K562 (cell line): ENCODE measurements around the gene PDPK1. TPM values are rescaled to one million over a fixed set of nuclear protein-coding genes. Genes with fewer than 3 reads are reported as not detected.

Experiments used
- ARNT ChIP-seq, 2 experiments: fragments of 450-650 bp; IDR thresholded peaks; 2 replicates each; pipeline ENCODE4 v1.6.1; 2016; ENCODE audit warnings: mild to moderate bottlenecking in 1 of 2
- CAMTA2 ChIP-seq: fragments of 250-450 bp; sonication (Bioruptor Pico); conservative IDR thresholded peaks from 2 replicates; pipeline ENCODE4 v1.5.1; 2022
- GTF2E2 ChIP-seq: fragments of 200-800 bp; sonication (Bioruptor generic); IDR thresholded peaks from 2 replicates; pipeline ENCODE4 v1.6.1; 2016; ENCODE audit warnings: missing genetic modification characterization, missing compliant biosample characterization
- MTA3 ChIP-seq: fragments of 450-650 bp; formaldehyde crosslinking; IDR thresholded peaks from 2 replicates; pipeline ENCODE4 v1.6.1; 2017; ENCODE audit warnings: mild to moderate bottlenecking, borderline replicate concordance
- RAD21 ChIP-seq, 2 experiments: fragments of 250-450 bp in 1 of 2; fragments of 450-650 bp in 1 of 2; sonication (Bioruptor Pico) in 1 of 2; formaldehyde crosslinking in 1 of 2; IDR thresholded peaks in 1 of 2; conservative IDR thresholded peaks in 1 of 2; 2 replicates each; pipeline versions ENCODE4 v1.4.0 to v1.8.0; 2020 to 2022; ENCODE audit warnings: mild to moderate bottlenecking in 2 of 2, moderate library complexity in 1 of 2
- RBBP5 ChIP-seq: fragments of 200-600 bp; sonication (generic); IDR thresholded peaks from 2 replicates; pipeline ENCODE4 v1.6.1; 2012; ENCODE audit warnings: borderline replicate concordance, mild to moderate bottlenecking, low read length, control low read depth, inconsistent platforms; ENCODE audit not compliant: insufficient read depth, poor library complexity, severe bottlenecking
- SAFB ChIP-seq: fragments of 200-400 bp; formaldehyde crosslinking; IDR thresholded peaks from 2 replicates; pipeline ENCODE4 v1.6.1; 2017; ENCODE audit warnings: low read depth, low read length, borderline replicate concordance
- SMARCB1 ChIP-seq: IDR thresholded peaks from 2 replicates; pipeline ENCODE4 v1.6.1; 2011; ENCODE audit warnings: improper control_type of control experiment, low read depth; ENCODE audit not compliant: insufficient read length
- SPI1 ChIP-seq: IDR thresholded peaks from 2 replicates; pipeline ENCODE4 v1.6.1; 2011; ENCODE audit warnings: low read depth, low read length, control low read depth, borderline replicate concordance
- TAF15 ChIP-seq: fragments of 200-400 bp; formaldehyde crosslinking; IDR thresholded peaks from 2 replicates; pipeline ENCODE4 v1.6.1; 2017; ENCODE audit warnings: mild to moderate bottlenecking, low read depth, low read length, moderate library complexity
- ZC3H4 ChIP-seq: sonication (generic); formaldehyde crosslinking; IDR thresholded peaks from 2 replicates; pipeline ENCODE4 v1.9.0; 2021; ENCODE audit warnings: missing genetic modification reagents, borderline replicate concordance
- ZNF143 ChIP-seq: sonication (generic); formaldehyde crosslinking; IDR thresholded peaks from 2 replicates; pipeline ENCODE4 v1.9.0; 2022; ENCODE audit warnings: mild to moderate bottlenecking, missing genetic modification reagents
- ZNF384 ChIP-seq: IDR thresholded peaks from 2 replicates; pipeline ENCODE4 v1.6.1; 2012; ENCODE audit warnings: low read depth, low read length, improper control_type of control experiment
- ZNF785 ChIP-seq: fragments of 250-450 bp; sonication (Bioruptor Pico); IDR thresholded peaks from 2 replicates; pipeline ENCODE4 v1.4.0; 2020; ENCODE audit warnings: mild to moderate bottlenecking
- polyA plus RNA-seq, 8 experiments: library from polyadenylated mRNA; depleted of rRNA in 4 of 8; stranded (reverse) in 5 of 8; unstranded in 3 of 8; fragments of >200 nt; fragmentation: Nextera tagmentation in 2 of 8; fragmentation: Illumina TruSeq in 1 of 8; extraction: Ambion mirVana in 2 of 8; extraction: Trizol in 1 of 8; gene quantifications; 2 replicates each; pipeline versions ENCODE4 v1.2.1 to v1.2.3, GENCODE V29; 2011 to 2014; ENCODE audit warnings: inconsistent platforms in 1 of 8, missing spikeins in 1 of 8
- total RNA-seq, 7 experiments: library from RNA; depleted of rRNA in 6 of 7; stranded (reverse); fragments of >200 nt in 6 of 7; fragmentation: Illumina TruSeq in 2 of 7; extraction: Trizol in 2 of 7; gene quantifications; 2 replicates each; pipeline versions ENCODE4 v1.2.1 to v1.2.3, GENCODE V29; 2011 to 2021; ENCODE audit warnings: low replicate concordance in 1 of 7
- TF ChIP-seq, protein P1 (sequence below): sonication (generic); formaldehyde crosslinking; IDR thresholded peaks from 2 replicates; pipeline ENCODE4 v1.8.1; 2022; ENCODE audit warnings: missing genetic modification reagents
- TF ChIP-seq, protein P2 (sequence below): sonication (generic); formaldehyde crosslinking; IDR thresholded peaks from 2 replicates; pipeline ENCODE4 v1.8.1; 2023; ENCODE audit warnings: mild to moderate bottlenecking, missing genetic modification reagents
- TF ChIP-seq, protein P3 (sequence below): fragments of 150-350 bp; IDR thresholded peaks from 2 replicates; pipeline ENCODE4 v1.6.1; 2014; ENCODE audit warnings: low read depth, mild to moderate bottlenecking, low read length, borderline replicate concordance

Gene PDPK1
- total and polyA plus RNA-seq, 9 of the 15 experiments (the other 6 are each of a cell fraction or from before 2014, with no cell fraction given) = 4.0 to 37.2 (median 18.7) TPM

DNA sequence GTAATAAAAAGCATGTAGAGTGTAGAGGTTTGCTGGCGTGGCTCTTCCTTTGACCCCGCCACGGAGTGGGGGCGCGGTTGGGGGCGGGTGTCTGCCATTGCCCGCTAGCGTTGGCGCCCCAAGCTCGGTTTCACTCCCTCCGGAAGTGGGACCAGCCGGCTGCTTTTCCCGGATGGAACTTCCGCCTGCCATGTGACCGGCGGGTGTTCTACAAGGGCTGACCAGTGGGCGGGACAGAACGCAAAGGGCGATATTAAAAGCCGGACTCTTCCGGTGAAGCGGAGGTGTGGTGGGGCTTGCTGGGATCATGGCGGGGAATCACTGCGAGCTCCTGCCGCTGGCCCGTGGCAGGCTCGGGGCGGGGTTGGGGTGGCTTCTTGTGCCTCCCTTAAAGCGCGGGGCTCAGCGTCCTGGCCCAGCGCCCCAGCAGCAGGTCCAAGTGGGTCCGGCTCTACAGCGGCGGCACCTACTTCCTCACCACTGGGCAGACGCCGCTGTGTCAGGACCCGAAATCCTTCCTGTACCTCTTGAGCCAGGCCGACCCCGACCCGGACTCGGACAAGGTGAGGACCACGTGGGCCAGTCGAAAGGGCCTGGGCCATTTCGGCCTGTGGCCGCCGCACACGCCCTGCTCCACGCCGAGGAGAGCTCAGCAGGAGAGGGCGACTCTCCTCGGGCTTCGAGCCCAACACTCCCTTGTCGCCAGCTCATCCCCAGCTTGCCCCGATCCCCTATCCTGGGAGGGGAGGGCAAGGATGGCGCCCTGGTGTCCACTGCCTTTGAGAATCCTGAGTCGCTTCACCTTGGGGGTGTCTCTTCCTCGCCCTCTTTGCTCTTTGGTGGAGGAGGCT is 65.6 kb downstream of the PDPK1 start (continued):
- TF ChIP-seq GTF2E2 (tag) (0 out of 2 replicates have a peak, but pooled peaks have one; percentile 55), SAFB (no peak), CAMTA2 (CRISPR knock-in tag) (peak; percentile 91; the same call in 1 of the 2 replicates), RBBP5 (peak; percentile 88), ARNT (IDR thresholded peaks at IDR 0.05) (0 out of 4 replicates have a peak, but pooled peaks of 1 of the 2 experiments have one; percentile 63), MTA3 (peak; percentile 87), ZNF785 (CRISPR knock-in tag) (no peak), RAD21 (CRISPR knock-in tag; conservative IDR thresholded peaks at IDR 0.05 in 1 of 2, IDR thresholded peaks at IDR 0.05 in 1 of 2) (no peak), SMARCB1 (no peak), ZC3H4 (CRISPR knock-in tag) (no peak), ZNF384 (peak; percentile 71; the same call in 1 of the 2 replicates), SPI1 (0 out of 2 replicates have a peak, but pooled peaks have one; percentile 9), TAF15 (no peak), ZNF143 (CRISPR knock-in tag) (no peak)
- TF ChIP-seq, protein P1, sequence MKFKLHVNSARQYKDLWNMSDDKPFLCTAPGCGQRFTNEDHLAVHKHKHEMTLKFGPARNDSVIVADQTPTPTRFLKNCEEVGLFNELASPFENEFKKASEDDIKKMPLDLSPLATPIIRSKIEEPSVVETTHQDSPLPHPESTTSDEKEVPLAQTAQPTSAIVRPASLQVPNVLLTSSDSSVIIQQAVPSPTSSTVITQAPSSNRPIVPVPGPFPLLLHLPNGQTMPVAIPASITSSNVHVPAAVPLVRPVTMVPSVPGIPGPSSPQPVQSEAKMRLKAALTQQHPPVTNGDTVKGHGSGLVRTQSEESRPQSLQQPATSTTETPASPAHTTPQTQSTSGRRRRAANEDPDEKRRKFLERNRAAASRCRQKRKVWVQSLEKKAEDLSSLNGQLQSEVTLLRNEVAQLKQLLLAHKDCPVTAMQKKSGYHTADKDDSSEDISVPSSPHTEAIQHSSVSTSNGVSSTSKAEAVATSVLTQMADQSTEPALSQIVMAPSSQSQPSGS = no peak
- TF ChIP-seq, protein P2, sequence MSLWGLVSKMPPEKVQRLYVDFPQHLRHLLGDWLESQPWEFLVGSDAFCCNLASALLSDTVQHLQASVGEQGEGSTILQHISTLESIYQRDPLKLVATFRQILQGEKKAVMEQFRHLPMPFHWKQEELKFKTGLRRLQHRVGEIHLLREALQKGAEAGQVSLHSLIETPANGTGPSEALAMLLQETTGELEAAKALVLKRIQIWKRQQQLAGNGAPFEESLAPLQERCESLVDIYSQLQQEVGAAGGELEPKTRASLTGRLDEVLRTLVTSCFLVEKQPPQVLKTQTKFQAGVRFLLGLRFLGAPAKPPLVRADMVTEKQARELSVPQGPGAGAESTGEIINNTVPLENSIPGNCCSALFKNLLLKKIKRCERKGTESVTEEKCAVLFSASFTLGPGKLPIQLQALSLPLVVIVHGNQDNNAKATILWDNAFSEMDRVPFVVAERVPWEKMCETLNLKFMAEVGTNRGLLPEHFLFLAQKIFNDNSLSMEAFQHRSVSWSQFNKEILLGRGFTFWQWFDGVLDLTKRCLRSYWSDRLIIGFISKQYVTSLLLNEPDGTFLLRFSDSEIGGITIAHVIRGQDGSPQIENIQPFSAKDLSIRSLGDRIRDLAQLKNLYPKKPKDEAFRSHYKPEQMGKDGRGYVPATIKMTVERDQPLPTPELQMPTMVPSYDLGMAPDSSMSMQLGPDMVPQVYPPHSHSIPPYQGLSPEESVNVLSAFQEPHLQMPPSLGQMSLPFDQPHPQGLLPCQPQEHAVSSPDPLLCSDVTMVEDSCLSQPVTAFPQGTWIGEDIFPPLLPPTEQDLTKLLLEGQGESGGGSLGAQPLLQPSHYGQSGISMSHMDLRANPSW = no peak; the same call in 1 of the 2 replicates
- TF ChIP-seq, protein P3, sequence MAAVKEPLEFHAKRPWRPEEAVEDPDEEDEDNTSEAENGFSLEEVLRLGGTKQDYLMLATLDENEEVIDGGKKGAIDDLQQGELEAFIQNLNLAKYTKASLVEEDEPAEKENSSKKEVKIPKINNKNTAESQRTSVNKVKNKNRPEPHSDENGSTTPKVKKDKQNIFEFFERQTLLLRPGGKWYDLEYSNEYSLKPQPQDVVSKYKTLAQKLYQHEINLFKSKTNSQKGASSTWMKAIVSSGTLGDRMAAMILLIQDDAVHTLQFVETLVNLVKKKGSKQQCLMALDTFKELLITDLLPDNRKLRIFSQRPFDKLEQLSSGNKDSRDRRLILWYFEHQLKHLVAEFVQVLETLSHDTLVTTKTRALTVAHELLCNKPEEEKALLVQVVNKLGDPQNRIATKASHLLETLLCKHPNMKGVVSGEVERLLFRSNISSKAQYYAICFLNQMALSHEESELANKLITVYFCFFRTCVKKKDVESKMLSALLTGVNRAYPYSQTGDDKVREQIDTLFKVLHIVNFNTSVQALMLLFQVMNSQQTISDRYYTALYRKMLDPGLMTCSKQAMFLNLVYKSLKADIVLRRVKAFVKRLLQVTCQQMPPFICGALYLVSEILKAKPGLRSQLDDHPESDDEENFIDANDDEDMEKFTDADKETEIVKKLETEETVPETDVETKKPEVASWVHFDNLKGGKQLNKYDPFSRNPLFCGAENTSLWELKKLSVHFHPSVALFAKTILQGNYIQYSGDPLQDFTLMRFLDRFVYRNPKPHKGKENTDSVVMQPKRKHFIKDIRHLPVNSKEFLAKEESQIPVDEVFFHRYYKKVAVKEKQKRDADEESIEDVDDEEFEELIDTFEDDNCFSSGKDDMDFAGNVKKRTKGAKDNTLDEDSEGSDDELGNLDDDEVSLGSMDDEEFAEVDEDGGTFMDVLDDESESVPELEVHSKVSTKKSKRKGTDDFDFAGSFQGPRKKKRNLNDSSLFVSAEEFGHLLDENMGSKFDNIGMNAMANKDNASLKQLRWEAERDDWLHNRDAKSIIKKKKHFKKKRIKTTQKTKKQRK = no peak
